Tibial nerve (tissue), 4 donors: ENCODE data around the gene NCMAP.

Source experiments
- CTCF ChIP-seq, 5 experiments: fragments of 200-600 bp in 3 of 5; fragments of 450-650 bp in 2 of 5; sonication (generic) in 3 of 5; IDR thresholded peaks; one replicate each; pipeline ENCODE4 v1.5.1; 2016 to 2019; ENCODE audit warnings: antibody characterized with exemption in 5 of 5, mild to moderate bottlenecking in 3 of 5, moderate library complexity in 2 of 5
- EP300 ChIP-seq, 2 donors: sonication (generic); formaldehyde crosslinking; IDR thresholded peaks; one replicate each; pipeline ENCODE4 v1.6.1; 2017; ENCODE audit warnings: antibody characterized with exemption in 2 of 2, mild to moderate bottlenecking in 1 of 2
- POLR2A ChIP-seq, 2 donors: fragments of 450-650 bp; IDR thresholded peaks; one replicate each; pipeline ENCODE4 v1.6.1; 2017; ENCODE audit warnings: antibody characterized with exemption in 2 of 2, mild to moderate bottlenecking in 2 of 2, moderate library complexity in 2 of 2

GRCh38 chr1:24557220-24557619 is 1.3 kb downstream of the NCMAP start:
- TF ChIP-seq CTCF (IDR thresholded peaks at IDR 0.05) (no peak), POLR2A (IDR thresholded peaks at IDR 0.05) (no peak), EP300 (IDR thresholded peaks at IDR 0.05) (no peak)
